SK-N-SH treated with all-trans-retinoic acid at 6 μM for 48 hours (cell line): ENCODE measurements around the gene MARVELD1.

Source experiments
- ATAC-seq: fragments of 200-7000 bp; cut with Tn5 transposase; 3 replicates; pipeline ENCODE4 v1.9.1; 2020; ENCODE audit warnings: mild to moderate bottlenecking, moderate library complexity
- ARNTL ChIP-seq: fragments of 450-650 bp; formaldehyde crosslinking; IDR thresholded peaks from 2 replicates; pipeline ENCODE4 v1.5.0; 2020; ENCODE audit warnings: low read depth, mild to moderate bottlenecking, moderate library complexity, borderline replicate concordance
- BACH2 ChIP-seq: fragments of 250-450 bp; sonication (Bioruptor Pico); IDR thresholded peaks from 2 replicates; pipeline ENCODE4 v1.9.0; 2021; ENCODE audit warnings: mild to moderate bottlenecking, borderline replicate concordance
- ESRRG ChIP-seq: fragments of 250-450 bp; sonication (Bioruptor Pico); IDR thresholded peaks from 2 replicates; pipeline ENCODE4 v1.6.1; 2021; ENCODE audit warnings: mild to moderate bottlenecking
- GLIS3 ChIP-seq: fragments of 250-450 bp; sonication (Bioruptor Pico); IDR thresholded peaks from 2 replicates; pipeline ENCODE4 v1.5.0; 2020; ENCODE audit warnings: mild to moderate bottlenecking, moderate library complexity
- OSR1 ChIP-seq: fragments of 250-450 bp; sonication (Bioruptor Pico); IDR thresholded peaks from 2 replicates; pipeline ENCODE4 v1.8.0; 2022; ENCODE audit warnings: moderate library complexity, mild to moderate bottlenecking, inconsistent platforms
- RARB ChIP-seq: fragments of 250-450 bp; sonication (Bioruptor Pico); IDR thresholded peaks from 2 replicates; pipeline ENCODE4 v1.8.0; 2021; ENCODE audit warnings: mild to moderate bottlenecking, moderate library complexity
- SNAI2 ChIP-seq: fragments of 250-450 bp; sonication (Bioruptor Pico); IDR thresholded peaks from 2 replicates; pipeline ENCODE4 v1.5.0; 2020; ENCODE audit warnings: mild to moderate bottlenecking, moderate library complexity
- TCF4 ChIP-seq: fragments of 250-450 bp; sonication (Bioruptor Pico); IDR thresholded peaks from 2 replicates; pipeline ENCODE4 v1.8.0; 2021; ENCODE audit warnings: mild to moderate bottlenecking, moderate library complexity, borderline replicate concordance
- TOX ChIP-seq: fragments of 250-450 bp; sonication (Bioruptor Pico); IDR thresholded peaks from 2 replicates; pipeline ENCODE4 v1.8.0; 2021; ENCODE audit warnings: mild to moderate bottlenecking, moderate library complexity, borderline replicate concordance
- ZC3H10 ChIP-seq: fragments of 250-450 bp; sonication (Bioruptor Pico); IDR thresholded peaks from 2 replicates; pipeline ENCODE4 v1.5.1; 2021; ENCODE audit warnings: mild to moderate bottlenecking, moderate library complexity
- ZFP3 ChIP-seq: fragments of 250-450 bp; sonication (Bioruptor Pico); IDR thresholded peaks from 2 replicates; pipeline ENCODE4 v1.5.0; 2020; ENCODE audit warnings: mild to moderate bottlenecking, moderate library complexity
- ZFP30 ChIP-seq: fragments of 450-650 bp; formaldehyde crosslinking; IDR thresholded peaks from 2 replicates; pipeline ENCODE4 v1.5.0; 2022; ENCODE audit warnings: mild to moderate bottlenecking, moderate library complexity
- ZNF565 ChIP-seq: fragments of 450-650 bp; formaldehyde crosslinking; conservative IDR thresholded peaks from 2 replicates; pipeline ENCODE4 v1.5.0; 2020; ENCODE audit warnings: low read depth, mild to moderate bottlenecking, moderate library complexity
- ZNF70 ChIP-seq: fragments of 450-650 bp; formaldehyde crosslinking; IDR thresholded peaks from 2 replicates; pipeline ENCODE4 v1.5.0; 2020; ENCODE audit warnings: mild to moderate bottlenecking, moderate library complexity
- ZNF8 ChIP-seq: fragments of 450-650 bp; formaldehyde crosslinking; IDR thresholded peaks from 2 replicates; pipeline ENCODE4 v1.5.0; 2020; ENCODE audit warnings: mild to moderate bottlenecking, moderate library complexity
- TF ChIP-seq, protein P1 (sequence below): fragments of 250-450 bp; sonication (Bioruptor Pico); IDR thresholded peaks from 2 replicates; pipeline ENCODE4 v1.5.1; 2020; ENCODE audit warnings: low read depth, mild to moderate bottlenecking, moderate library complexity
- TF ChIP-seq, protein P2 (sequence below): fragments of 250-450 bp; sonication (Bioruptor Pico); IDR thresholded peaks from 2 replicates; pipeline ENCODE4 v1.8.0; 2020; ENCODE audit warnings: mild to moderate bottlenecking, moderate library complexity, borderline replicate concordance
- TF ChIP-seq, protein P3 (sequence below): fragments of 250-450 bp; sonication (Bioruptor Pico); IDR thresholded peaks from 2 replicates; pipeline ENCODE4 v1.8.0; 2021; ENCODE audit warnings: low read depth, mild to moderate bottlenecking, moderate library complexity, borderline replicate concordance

Gene MARVELD1

DNA sequence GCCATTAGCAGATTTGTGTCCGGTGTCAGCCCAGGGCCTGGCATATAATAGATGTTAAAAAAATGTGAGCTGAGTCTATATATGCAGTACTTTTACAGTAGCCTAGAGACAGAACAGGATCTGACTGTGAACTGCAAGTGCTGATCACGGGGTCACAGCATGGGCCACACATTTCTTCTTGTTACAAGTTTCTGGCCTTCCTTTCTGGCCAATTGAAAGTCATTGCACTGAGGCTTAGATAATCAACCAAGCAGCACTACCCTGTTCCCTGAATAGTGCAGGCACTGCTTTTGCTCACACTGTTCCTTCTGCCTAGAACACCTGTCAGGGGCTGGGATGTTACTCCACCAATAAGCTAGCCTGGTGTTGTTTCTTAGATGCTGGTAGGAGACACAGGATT lies 5.4 kb upstream of the MARVELD1 start:
- no peak for TF ChIP-seq ZNF565 (CRISPR knock-in tag)
- TF ChIP-seq, protein P1, sequence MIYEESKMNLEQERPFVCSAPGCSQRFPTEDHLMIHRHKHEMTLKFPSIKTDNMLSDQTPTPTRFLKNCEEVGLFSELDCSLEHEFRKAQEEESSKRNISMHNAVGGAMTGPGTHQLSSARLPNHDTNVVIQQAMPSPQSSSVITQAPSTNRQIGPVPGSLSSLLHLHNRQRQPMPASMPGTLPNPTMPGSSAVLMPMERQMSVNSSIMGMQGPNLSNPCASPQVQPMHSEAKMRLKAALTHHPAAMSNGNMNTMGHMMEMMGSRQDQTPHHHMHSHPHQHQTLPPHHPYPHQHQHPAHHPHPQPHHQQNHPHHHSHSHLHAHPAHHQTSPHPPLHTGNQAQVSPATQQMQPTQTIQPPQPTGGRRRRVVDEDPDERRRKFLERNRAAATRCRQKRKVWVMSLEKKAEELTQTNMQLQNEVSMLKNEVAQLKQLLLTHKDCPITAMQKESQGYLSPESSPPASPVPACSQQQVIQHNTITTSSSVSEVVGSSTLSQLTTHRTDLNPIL (CRISPR knock-in tag) = no peak
- no peak for TF ChIP-seq ZFP30 (CRISPR knock-in tag)
- no peak; the same call in 2 of the 3 replicates for ATAC-seq

DNA sequence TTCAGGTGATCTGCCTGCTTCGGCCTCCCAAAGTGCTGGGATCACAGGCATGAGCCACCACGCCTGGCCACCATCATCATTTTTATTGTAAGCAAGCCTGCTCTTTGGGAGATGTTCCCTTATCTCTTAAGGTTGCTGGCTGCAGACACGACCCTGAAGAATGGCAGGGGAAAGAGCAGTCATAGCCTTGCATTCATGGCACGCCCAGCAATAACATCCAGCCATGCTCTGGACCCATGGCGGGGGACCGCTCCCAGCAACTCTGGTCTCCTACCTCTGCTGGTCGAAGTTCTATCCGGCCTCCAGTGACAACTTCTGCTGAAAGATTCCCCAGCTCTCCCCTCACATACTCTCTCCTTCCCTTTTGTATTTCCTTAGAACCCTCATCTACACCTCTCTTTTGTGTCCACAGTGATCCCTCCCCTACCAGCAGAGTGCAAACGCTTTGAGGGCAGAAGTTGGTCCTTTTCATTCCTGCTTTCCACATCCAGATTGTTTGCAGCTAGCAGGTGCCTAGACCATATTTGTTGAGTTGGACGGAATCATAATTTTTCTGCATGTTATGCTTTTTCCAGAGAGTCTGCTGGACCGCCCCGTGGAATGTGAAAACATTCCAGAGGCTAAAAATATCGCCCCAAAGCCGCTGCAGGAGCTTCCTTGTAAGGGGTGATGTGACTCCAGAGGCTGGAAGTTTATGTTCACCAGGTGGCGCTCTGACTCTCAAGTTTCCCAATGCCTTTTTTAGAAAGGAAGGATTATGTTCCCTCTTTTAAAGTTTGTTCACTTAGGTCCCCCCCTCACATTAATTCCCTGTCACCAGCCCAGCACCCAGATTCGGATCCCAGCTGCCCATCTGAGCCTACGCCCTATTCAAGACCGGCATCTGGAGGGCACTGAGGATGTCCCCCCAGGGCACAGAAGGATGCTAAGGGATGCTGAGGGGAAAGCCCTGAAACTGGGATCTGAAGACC lies 4.3 kb upstream of the MARVELD1 start:
- TF ChIP-seq ZFP3 (CRISPR knock-in tag) (no peak), ZNF70 (CRISPR knock-in tag) (no peak), OSR1 (CRISPR knock-in tag) (no peak), TOX (no peak), ESRRG (CRISPR knock-in tag) (no peak)
- TF ChIP-seq, protein P2, sequence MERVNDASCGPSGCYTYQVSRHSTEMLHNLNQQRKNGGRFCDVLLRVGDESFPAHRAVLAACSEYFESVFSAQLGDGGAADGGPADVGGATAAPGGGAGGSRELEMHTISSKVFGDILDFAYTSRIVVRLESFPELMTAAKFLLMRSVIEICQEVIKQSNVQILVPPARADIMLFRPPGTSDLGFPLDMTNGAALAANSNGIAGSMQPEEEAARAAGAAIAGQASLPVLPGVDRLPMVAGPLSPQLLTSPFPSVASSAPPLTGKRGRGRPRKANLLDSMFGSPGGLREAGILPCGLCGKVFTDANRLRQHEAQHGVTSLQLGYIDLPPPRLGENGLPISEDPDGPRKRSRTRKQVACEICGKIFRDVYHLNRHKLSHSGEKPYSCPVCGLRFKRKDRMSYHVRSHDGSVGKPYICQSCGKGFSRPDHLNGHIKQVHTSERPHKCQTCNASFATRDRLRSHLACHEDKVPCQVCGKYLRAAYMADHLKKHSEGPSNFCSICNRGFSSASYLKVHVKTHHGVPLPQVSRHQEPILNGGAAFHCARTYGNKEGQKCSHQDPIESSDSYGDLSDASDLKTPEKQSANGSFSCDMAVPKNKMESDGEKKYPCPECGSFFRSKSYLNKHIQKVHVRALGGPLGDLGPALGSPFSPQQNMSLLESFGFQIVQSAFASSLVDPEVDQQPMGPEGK (CRISPR knock-in tag) = no peak
- peak; percentile 67 for ATAC-seq

DNA sequence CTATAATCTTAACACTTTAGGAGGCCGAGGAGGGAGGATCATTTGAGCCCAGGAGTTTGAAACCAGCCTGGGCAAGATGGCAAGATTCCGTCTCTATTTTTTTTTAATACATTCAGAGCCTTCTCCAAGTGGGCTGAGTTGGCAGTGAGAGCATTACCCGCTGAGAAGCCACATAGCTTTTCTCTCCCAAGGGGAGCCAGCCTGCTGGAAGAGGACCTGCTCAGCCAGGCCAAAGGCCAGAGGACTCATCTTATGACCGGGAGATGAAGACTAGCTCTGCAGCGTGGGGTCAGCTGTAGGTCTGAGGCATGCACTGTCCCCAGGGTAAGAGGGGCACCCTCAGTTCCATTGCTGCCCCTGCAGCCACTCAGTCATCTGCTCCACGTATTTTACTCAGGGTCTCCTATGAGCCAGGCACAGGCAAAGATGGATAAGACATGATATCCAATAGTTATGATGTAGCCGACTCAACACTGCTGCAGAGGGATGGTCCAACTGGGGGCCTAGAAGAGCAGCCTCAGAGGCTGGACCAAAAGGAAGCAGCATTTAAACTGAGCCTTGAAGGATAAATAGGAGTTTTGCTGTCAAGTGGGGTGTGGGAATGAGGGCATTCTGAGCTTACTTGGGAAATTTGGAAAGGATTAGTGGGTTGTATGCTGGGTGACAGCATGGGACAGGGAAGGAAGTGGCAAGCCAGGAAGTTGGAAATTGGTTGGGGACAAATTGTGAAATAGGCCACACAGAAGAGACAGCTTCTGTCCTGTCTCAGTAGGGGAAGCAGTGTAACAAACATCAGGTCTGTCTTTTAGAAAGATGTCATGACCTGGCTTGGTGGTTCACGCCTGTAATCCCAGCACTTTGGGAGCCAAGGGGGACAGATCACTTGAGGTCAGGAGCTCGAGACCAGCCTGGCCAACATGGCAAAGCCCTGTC lies 1.6 kb upstream of the MARVELD1 start:
- no peak for ATAC-seq
- TF ChIP-seq TOX (no peak), GLIS3 (no peak), ZFP30 (CRISPR knock-in tag) (no peak), ZNF8 (no peak)
- TF ChIP-seq, protein P2 (CRISPR knock-in tag) = no peak

DNA sequence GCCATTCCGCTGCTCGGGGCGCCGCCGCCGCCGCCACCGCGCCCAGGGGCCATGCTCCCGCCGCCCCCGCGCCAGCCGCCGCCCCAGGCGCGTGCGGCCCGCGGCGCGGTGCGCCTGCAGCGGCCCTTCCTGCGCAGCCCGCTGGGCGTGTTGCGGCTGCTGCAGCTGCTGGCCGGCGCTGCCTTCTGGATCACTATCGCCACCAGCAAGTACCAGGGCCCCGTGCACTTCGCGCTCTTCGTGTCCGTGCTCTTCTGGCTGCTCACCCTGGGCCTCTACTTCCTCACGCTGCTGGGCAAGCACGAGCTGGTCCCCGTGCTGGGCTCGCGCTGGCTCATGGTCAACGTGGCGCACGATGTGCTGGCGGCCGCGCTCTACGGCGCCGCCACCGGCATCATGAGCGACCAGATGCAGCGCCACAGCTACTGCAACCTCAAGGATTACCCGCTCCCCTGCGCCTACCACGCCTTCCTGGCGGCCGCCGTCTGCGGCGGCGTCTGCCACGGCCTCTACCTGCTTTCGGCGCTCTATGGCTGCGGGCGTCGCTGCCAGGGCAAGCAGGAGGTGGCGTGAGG lies 383 bp downstream of the MARVELD1 start:
- TF ChIP-seq ZC3H10 (CRISPR knock-in tag) (no peak), ARNTL (CRISPR knock-in tag) (peak; percentile 54; the same call in 1 of the 2 replicates), ZNF8 (no peak), ZFP3 (CRISPR knock-in tag) (0 out of 2 replicates have a peak, but pooled peaks have one; percentile 25)
- peak; percentile 68 for ATAC-seq

DNA sequence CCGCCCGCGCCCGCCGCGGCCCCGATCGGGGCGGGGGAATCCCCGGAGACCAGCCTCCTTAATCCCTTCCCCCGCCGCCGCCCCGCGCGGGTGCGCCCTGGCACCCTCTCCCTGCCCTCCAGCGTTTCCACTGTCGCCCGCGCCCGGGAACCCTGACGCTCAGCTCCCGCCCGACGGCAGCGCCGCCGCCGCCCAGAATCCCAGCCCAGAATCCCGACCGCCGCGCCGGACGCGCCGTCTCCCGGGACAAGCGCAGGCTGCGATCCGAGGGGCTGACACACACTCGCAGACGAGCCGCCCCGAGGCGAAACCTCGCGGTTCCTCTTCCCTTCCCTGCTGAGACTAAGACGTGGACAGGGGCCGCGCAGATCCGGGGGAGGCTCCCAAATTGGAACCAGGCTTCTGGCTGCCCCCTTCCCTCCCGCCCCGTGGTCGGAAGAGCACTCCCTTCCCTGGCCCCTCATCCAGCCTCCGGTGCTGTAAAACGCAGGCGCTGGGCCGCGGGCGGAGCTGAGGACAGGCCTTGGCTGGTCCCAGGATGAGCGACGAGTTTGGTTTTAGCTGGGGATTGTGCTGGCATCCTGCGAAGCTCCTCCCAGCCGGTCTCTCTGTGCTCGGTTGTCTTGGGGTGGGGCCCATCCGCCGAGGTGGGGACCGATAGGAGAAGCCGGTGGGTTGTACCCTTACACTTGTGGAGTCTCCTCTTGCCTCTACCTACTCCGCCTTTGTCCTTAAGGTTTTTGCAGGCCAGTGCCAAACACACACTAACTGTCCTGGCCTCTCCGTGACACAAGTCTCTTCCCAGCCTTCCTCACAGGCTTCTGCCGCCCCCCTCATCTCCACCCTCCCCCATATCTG lies 1.1 kb downstream of the MARVELD1 start:
- ATAC-seq = peak; percentile 75
- TF ChIP-seq ZFP3 (CRISPR knock-in tag) (no peak), SNAI2 (CRISPR knock-in tag) (no peak), OSR1 (CRISPR knock-in tag) (no peak), ZFP30 (CRISPR knock-in tag) (no peak), TCF4 (no peak), BACH2 (CRISPR knock-in tag) (no peak), RARB (CRISPR knock-in tag) (no peak), ZNF8 (no peak), ESRRG (CRISPR knock-in tag) (no peak)
- TF ChIP-seq, protein P1 (CRISPR knock-in tag) = no peak
- TF ChIP-seq, protein P3, sequence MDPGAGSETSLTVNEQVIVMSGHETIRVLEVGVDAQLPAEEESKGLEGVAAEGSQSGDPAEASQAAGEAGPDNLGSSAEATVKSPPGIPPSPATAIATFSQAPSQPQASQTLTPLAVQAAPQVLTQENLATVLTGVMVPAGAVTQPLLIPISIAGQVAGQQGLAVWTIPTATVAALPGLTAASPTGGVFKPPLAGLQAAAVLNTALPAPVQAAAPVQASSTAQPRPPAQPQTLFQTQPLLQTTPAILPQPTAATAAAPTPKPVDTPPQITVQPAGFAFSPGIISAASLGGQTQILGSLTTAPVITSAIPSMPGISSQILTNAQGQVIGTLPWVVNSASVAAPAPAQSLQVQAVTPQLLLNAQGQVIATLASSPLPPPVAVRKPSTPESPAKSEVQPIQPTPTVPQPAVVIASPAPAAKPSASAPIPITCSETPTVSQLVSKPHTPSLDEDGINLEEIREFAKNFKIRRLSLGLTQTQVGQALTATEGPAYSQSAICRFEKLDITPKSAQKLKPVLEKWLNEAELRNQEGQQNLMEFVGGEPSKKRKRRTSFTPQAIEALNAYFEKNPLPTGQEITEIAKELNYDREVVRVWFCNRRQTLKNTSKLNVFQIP = no peak
